ENCODE measurements around the gene GIMAP2.
"Not testable (repeated sequence)": the region's sequence is repeated elsewhere in the genome, so short reads cannot be mapped to it uniquely, and the experiment has no call there.

GIMAP2 gene

DNA sequence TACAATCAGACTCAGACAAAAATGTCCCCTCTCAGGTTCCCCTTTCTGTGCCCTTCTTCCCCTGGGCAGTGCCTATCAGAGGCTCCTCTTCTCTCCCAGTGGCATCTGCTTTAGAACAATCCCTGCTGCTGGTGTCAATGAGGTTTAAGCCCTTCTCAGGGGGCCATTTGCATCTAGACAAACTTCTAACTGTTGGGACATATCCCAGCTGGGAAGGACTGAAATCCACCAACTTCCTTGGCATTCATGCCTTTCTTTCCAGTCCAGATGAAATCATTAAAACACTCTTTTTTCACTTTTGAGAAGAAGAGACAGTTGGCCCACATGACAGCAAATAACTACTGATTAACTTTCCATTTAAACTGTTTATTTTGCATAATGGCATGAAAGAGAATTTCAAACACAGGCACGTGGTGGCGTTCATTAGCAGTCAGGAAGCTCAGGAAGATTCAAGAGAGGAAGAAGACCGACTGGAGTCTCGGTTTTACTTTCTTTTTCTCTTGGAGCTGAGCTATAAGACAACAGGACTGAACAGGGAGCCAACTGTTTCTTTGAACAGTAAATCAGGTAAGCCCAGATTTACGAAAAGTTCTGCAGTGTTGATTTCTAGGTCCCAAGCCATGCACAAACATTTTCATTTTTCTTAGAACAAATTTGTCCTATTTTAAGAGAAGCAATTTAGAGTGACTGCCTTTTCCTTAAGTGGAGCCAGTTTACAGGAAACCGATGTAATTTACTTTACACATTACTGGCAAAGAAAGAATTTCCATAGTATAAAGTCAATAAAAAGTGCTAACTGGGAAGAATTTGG, at the start of gene GIMAP2:
Gene GIMAP2, plus strand, starts transcription at position 488 of the 811 bp plus-strand sequence. CDS start 1,354 bp downstream, outside the sequence.
- H3K27ac Mint-ChIP-seq = peak within 1 kb of the TSS; percentile 83 to 98
- H3K4me3 Mint-ChIP-seq = peak within 1 kb of the TSS; percentile 83 to 99
- no peaks in the 10 kb centered on the region for H3K27me3 Mint-ChIP-seq
- DNase-seq = no peak
- peaks cover 76% of the 10 kb centered on the region for H3K4me1 Mint-ChIP-seq
- peaks cover 38 to 48% of the 10 kb centered on the region in 2 donors for H3K9me3 Mint-ChIP-seq
- peak; percentile 86 for ATAC-seq

DNA sequence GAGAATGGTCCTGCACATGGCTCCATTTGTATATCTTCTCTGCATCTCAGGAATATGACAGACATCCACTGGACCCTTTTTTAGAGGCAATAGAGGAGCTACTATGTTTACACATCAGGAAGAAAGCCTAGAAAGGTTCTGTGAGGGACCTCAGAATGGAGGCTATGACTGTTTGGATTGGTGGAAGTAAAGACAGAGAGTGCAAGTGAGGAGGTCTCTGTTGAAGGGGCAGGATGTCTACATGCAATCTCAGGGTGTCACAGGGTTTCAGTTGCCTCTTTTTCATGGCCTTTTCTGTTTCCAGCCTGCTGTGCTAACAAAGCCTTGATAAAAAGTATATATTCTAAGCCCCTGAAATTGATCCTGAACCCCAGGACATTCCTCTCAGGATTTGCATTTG, 43.7 kb upstream of the GIMAP2 start:
- peaks cover 56 to 61% of the 10 kb centered on the region in 2 donors for H3K9me3 Mint-ChIP-seq
- ATAC-seq (no peak), DNase-seq (no peak)
- H3K4me3 Mint-ChIP-seq = no peak overlapping the region
- H3K4me1 Mint-ChIP-seq = peaks cover 46% of the 10 kb centered on the region
- no peaks in the 10 kb centered on the region for H3K27me3 Mint-ChIP-seq
- H3K27ac Mint-ChIP-seq = peak overlapping the region in 1 of 2 donors; percentile 43

GRCh38 chr7:150642926-150643325, 42.6 kb upstream of the GIMAP2 start:
- Mint-ChIP-seq H3K9me3 (peaks cover 48 to 54% of the 10 kb centered on the region in 2 donors), H3K4me3 (no peak overlapping the region), H3K27ac (no peak overlapping the region), H3K27me3 (no peaks in the 10 kb centered on the region), H3K4me1 (peaks cover 40% of the 10 kb centered on the region)
- ATAC-seq = peak; percentile 49
- no peak for DNase-seq

GRCh38 chr7:150645259-150646020, 40.1 kb upstream of the GIMAP2 start:
- peaks cover 35 to 49% of the 10 kb centered on the region in 2 donors for H3K9me3 Mint-ChIP-seq
- ATAC-seq (no peak), DNase-seq (no peak)
- peak overlapping the region; percentile 8 to 70 for H3K27ac Mint-ChIP-seq
- H3K4me3 Mint-ChIP-seq = peak overlapping the region; percentile 22 to 40
- H3K27me3 Mint-ChIP-seq = no peaks in the 10 kb centered on the region
- peaks cover 58% of the 10 kb centered on the region for H3K4me1 Mint-ChIP-seq

- no peak for ATAC-seq
- H3K4me1 Mint-ChIP-seq = peaks cover 50% of the 10 kb centered on the region
- peaks cover 46 to 74% of the 10 kb centered on the region in 2 donors for H3K9me3 Mint-ChIP-seq
- no peaks in the 10 kb centered on the region for H3K27me3 Mint-ChIP-seq
- peak overlapping the region in 1 of 2 donors; percentile 29 for H3K27ac Mint-ChIP-seq
- H3K4me3 Mint-ChIP-seq = no peak overlapping the region
- no peak for DNase-seq
Observed at GRCh38 chr7:150648353-150649079, 37.0 kb upstream of the GIMAP2 start.

- DNase-seq = no peak
- peaks cover 41 to 77% of the 10 kb centered on the region in 2 donors for H3K9me3 Mint-ChIP-seq
- H3K4me1 Mint-ChIP-seq = peaks cover 55% of the 10 kb centered on the region
- H3K4me3 Mint-ChIP-seq = no peak overlapping the region
- H3K27ac Mint-ChIP-seq = peak overlapping the region in 1 of 2 donors; percentile 29
- ATAC-seq = no peak
- H3K27me3 Mint-ChIP-seq = no peaks in the 10 kb centered on the region
Observed at GRCh38 chr7:150649080-150649385, 36.5 kb upstream of the GIMAP2 start.

GRCh38 chr7:150654692-150655091, 30.8 kb upstream of the GIMAP2 start:
- Mint-ChIP-seq H3K4me3 (no peak overlapping the region), H3K9me3 (peaks cover 21 to 69% of the 10 kb centered on the region in 2 donors), H3K27me3 (no peaks in the 10 kb centered on the region), H3K4me1 (peaks cover 21% of the 10 kb centered on the region), H3K27ac (no peak overlapping the region)
- no peak for ATAC-seq
- no peak for DNase-seq

GRCh38 chr7:150656047-150656446, 29.5 kb upstream of the GIMAP2 start:
- no peak overlapping the region for H3K27ac Mint-ChIP-seq
- peaks cover 25% of the 10 kb centered on the region for H3K4me1 Mint-ChIP-seq
- ATAC-seq = no peak
- no peak overlapping the region for H3K4me3 Mint-ChIP-seq
- H3K9me3 Mint-ChIP-seq = peaks cover 18 to 61% of the 10 kb centered on the region in 2 donors
- no peak for DNase-seq
- no peaks in the 10 kb centered on the region for H3K27me3 Mint-ChIP-seq

GRCh38 chr7:150657526-150657925, 28.0 kb upstream of the GIMAP2 start:
- Mint-ChIP-seq H3K4me1 (peaks cover 34% of the 10 kb centered on the region), H3K27ac (no peak overlapping the region), H3K9me3 (peaks cover 3 to 47% of the 10 kb centered on the region in 2 donors), H3K4me3 (no peak overlapping the region), H3K27me3 (no peaks in the 10 kb centered on the region)
- no peak for ATAC-seq
- no peak for DNase-seq

GRCh38 chr7:150660939-150661613, 24.4 kb upstream of the GIMAP2 start:
- Mint-ChIP-seq H3K4me3 (no peak overlapping the region), H3K27ac (no peak overlapping the region), H3K4me1 (peaks cover 52% of the 10 kb centered on the region), H3K27me3 (no peaks in the 10 kb centered on the region), H3K9me3 (peaks cover 7 to 29% of the 10 kb centered on the region in 2 donors)
- DNase-seq (no peak), ATAC-seq (no peak)

DNA sequence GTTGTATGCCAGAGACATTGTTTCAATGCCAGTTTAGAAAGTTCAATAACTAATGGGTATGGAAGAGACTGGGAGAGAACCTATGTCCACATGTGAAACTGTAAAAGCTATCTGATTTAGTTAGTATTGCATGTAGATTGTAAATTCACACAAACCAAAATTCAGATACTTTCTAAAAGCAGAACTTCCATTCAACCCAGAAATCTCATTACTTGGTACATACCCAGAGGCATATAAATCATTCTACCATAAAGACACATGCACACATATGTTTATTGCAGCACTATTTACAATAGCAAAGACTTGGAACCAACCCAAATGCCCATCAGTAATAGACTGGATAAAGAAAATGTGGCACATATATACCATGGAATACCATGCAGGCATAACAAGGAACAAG, 22.7 kb upstream of the GIMAP2 start:
- not testable (repeated sequence) for H3K27me3 Mint-ChIP-seq, ATAC-seq, DNase-seq
- Mint-ChIP-seq H3K4me3 (peak overlapping the region; percentile 52), H3K4me1 (peaks cover 69% of the 10 kb centered on the region), H3K9me3 (peaks cover 7 to 17% of the 10 kb centered on the region in 2 donors), H3K27ac (peak overlapping the region in 1 of 2 donors; percentile 99)

DNA sequence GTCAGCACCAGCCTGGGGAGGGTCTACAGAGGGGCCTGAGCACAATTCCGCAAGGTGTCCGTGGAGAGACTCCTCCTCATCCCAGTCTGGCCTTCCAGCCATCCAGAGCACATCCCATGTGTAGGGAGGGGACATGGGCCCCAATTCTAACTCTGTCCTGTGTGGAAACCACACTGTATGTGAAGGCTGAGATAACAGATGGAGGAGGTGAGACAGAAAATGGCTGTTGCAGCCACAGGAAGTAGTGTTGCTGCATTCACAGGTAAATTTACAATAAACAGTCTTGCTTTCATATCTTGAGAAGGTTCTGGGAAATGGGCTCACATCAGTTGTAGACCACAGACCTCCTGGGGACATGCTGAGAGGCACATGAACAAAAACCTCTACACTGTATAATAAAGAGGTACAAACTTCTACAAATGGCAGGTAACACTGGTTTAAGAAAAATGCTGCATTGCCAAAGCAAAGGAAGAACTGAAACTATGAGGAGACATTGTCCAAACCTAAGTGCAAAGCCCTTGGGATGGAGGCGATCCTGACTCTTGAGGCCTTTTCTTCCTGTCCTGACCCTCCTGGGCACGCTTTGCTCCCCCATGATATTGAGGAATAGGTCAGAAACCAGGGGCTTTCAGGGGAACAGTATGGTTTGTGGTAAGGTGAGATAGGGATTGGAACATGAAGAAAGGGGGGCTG, 21.6 kb upstream of the GIMAP2 start:
- H3K4me1 Mint-ChIP-seq = peaks cover 81% of the 10 kb centered on the region

DNA sequence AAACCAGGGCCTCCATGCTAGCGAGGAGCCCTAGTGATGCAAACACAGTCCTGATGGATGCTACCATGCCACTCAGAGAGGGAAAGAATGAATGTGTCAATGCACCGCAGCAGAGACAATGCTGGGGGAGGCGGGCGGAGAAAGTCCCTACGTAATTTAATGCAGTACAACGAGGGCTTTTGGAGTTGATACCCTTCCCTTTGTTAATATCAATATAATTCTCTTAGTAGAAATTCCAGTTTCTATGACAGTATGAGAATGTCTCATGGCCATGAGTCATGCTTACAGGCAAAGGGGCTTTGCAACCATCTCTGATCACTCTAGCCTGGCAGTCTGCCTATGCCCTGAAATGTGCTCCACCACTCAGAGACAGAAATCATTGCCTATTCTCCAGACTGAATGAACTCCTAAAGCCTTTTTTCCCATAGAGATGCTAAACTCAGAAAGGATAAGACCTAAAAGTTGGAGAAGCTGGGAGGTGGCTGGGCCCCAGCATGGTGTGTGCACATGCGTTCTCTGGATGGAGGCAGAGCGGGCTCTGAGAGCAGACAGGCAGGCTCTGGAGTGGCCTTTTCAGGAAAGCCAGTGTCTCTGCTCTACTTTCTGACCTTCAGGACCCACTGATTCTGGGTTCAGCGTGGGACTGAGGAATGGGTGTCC, 20.3 kb upstream of the GIMAP2 start:
- peak overlapping the region; percentile 66 to 76 for H3K4me3 Mint-ChIP-seq
- H3K9me3 Mint-ChIP-seq = peaks cover 8 to 19% of the 10 kb centered on the region in 2 donors
- H3K4me1 Mint-ChIP-seq = peaks cover 85% of the 10 kb centered on the region
- ATAC-seq = peak; percentile 59
- H3K27ac Mint-ChIP-seq = peak overlapping the region; percentile 98 to 99
- H3K27me3 Mint-ChIP-seq = no peaks in the 10 kb centered on the region
- peak; percentile 48 to 80 for DNase-seq

More for the DNA sequence above, 21.6 kb upstream of the GIMAP2 start:
- Mint-ChIP-seq H3K4me3 (peak overlapping the region; percentile 60 to 76), H3K27ac (peak overlapping the region; percentile 98 to 99), H3K9me3 (peaks cover 10 to 14% of the 10 kb centered on the region in 2 donors), H3K27me3 (no peaks in the 10 kb centered on the region)
- peak; percentile 55 for ATAC-seq
- DNase-seq = peak in 1 of 2 donors; percentile 71

- Mint-ChIP-seq H3K4me3 (peak overlapping the region; percentile 66 to 76), H3K9me3 (peaks cover 8 to 17% of the 10 kb centered on the region in 2 donors), H3K27me3 (no peaks in the 10 kb centered on the region), H3K27ac (peak overlapping the region; percentile 98 to 99), H3K4me1 (peaks cover 87% of the 10 kb centered on the region)
- DNase-seq (peak in 1 of 2 donors; percentile 33), ATAC-seq (peak; percentile 27)
Observed at GRCh38 chr7:150665896-150666295, 19.6 kb upstream of the GIMAP2 start.

Data from stimulated activated naive CD8-positive, alpha-beta T cell treated with anti-CD3 and anti-CD28 coated beads, Interleukin-15, amount 100 ng/mL, for 72 hours (primary cell).